KMS-11 (cell line): ENCODE data around the gene DLL3.
"Not testable (repeated sequence)": the region's sequence is repeated elsewhere in the genome, so short reads cannot be mapped to it uniquely, and the experiment has no call there.

Experiments
- H2AFZ ChIP-seq: fragments of 200-600 bp; sonication (generic); 2 replicates; pipeline ENCODE4 v1.6.1; 2016; ENCODE audit warnings: antibody characterized with exemption, mixed run types, low read depth
- H3K27ac ChIP-seq: fragments of 200-600 bp; sonication (generic); 2 replicates; pipeline ENCODE4 v1.6.1; 2016; ENCODE audit warnings: mild to moderate bottlenecking, mixed run types
- H3K27me3 ChIP-seq: fragments of 200-600 bp; sonication (generic); 2 replicates; pipeline ENCODE4 v1.6.1; 2017; ENCODE audit warnings: mild to moderate bottlenecking, low read depth, mixed run types, moderate library complexity; ENCODE audit not compliant: insufficient read depth
- H3K36me3 ChIP-seq: fragments of 200-600 bp; sonication (generic); 2 replicates; pipeline ENCODE4 v1.6.1; 2017; ENCODE audit warnings: mild to moderate bottlenecking, mixed run types; ENCODE audit not compliant: insufficient read depth
- H3K4me1 ChIP-seq: fragments of 200-600 bp; sonication (generic); 2 replicates; pipeline ENCODE4 v1.6.1; 2016; ENCODE audit warnings: mild to moderate bottlenecking, low read depth, mixed run types; ENCODE audit not compliant: poor library complexity, severe bottlenecking
- H3K4me2 ChIP-seq: fragments of 200-600 bp; sonication (generic); 2 replicates; pipeline ENCODE4 v1.7.0; 2016; ENCODE audit warnings: mild to moderate bottlenecking, mixed run types
- H3K4me3 ChIP-seq: fragments of 200-600 bp; sonication (generic); IDR thresholded peaks from 2 replicates; pipeline ENCODE4 v1.6.1; 2017; ENCODE audit warnings: low read depth, low read length, mixed read lengths; ENCODE audit not compliant: insufficient read depth
- H3K79me2 ChIP-seq: fragments of 200-600 bp; sonication (generic); 2 replicates; pipeline ENCODE4 v1.6.1; 2016; ENCODE audit warnings: low read depth, mixed run types; ENCODE audit not compliant: insufficient read depth
- H3K9ac ChIP-seq: fragments of 200-600 bp; sonication (generic); 2 replicates; pipeline ENCODE4 v1.6.1; 2016; ENCODE audit warnings: mild to moderate bottlenecking, mixed run types
- H4K20me1 ChIP-seq: fragments of 200-600 bp; sonication (generic); 2 replicates; pipeline ENCODE4 v1.6.1; 2016; ENCODE audit warnings: mild to moderate bottlenecking, mixed run types; ENCODE audit not compliant: insufficient read depth
- CTCF ChIP-seq: fragments of 200-600 bp; sonication (generic); conservative IDR thresholded peaks from 2 replicates; pipeline ENCODE4 v1.6.1; 2017; ENCODE audit warnings: low read depth, mild to moderate bottlenecking, antibody characterized with exemption, low read length, moderate library complexity, mixed read lengths

Gene DLL3

GRCh38 chr19:39474139-39474620, 24.6 kb upstream of the DLL3 start:
- no peaks in the 10 kb centered on the region for H3K36me3 ChIP-seq
- H2AFZ ChIP-seq, result no peak overlapping the region
- no peaks in the 10 kb centered on the region for H3K27me3 ChIP-seq
- H3K4me3 ChIP-seq, result no peak overlapping the region
- no peak overlapping the region for H3K27ac ChIP-seq
- TF ChIP-seq CTCF, result peak; percentile 90
- no peaks in the 10 kb centered on the region for H4K20me1 ChIP-seq
- no peak overlapping the region for H3K9ac ChIP-seq
- no peaks in the 10 kb centered on the region for H3K4me1 ChIP-seq
- no peak overlapping the region for H3K4me2 ChIP-seq
- no peaks in the 10 kb centered on the region for H3K79me2 ChIP-seq

- Histone ChIP-seq H4K20me1 (no peaks in the 10 kb centered on the region), H2AFZ (no peak overlapping the region), H3K9ac (no peak overlapping the region), H3K27ac (no peak overlapping the region), H3K4me1 (peaks cover 4% of the 10 kb centered on the region), H3K4me2 (no peak overlapping the region), H3K27me3 (no peaks in the 10 kb centered on the region), H3K79me2 (peaks cover under 1% of the 10 kb centered on the region; the same call in 1 of the 2 replicates), H3K36me3 (no peaks in the 10 kb centered on the region), H3K4me3 (no peak overlapping the region)
- TF ChIP-seq CTCF, result no peak
These were observed 23.0 kb upstream of the DLL3 start for GRCh38 chr19:39475748-39476147.

- not testable (repeated sequence) for H3K27me3 ChIP-seq, H3K9ac ChIP-seq, H4K20me1 ChIP-seq, H3K4me2 ChIP-seq, H3K4me3 ChIP-seq, H2AFZ ChIP-seq, H3K36me3 ChIP-seq, H3K27ac ChIP-seq
- Histone ChIP-seq H3K4me1 (peaks cover 13% of the 10 kb centered on the region), H3K79me2 (peaks cover 27% of the 10 kb centered on the region)
These were observed 19.4 kb upstream of the DLL3 start for GRCh38 chr19:39479319-39479801.

- H3K27ac ChIP-seq, result no peak overlapping the region; the same call in 1 of the 2 replicates
- H3K36me3 ChIP-seq, result peaks cover 10% of the 10 kb centered on the region; the same call in 1 of the 2 replicates
- H3K4me2 ChIP-seq, result peak overlapping the region; percentile 79
- H3K79me2 ChIP-seq, result peaks cover 30% of the 10 kb centered on the region
- H2AFZ ChIP-seq, result peak overlapping the region; percentile 86
- no peak overlapping the region for H3K4me3 ChIP-seq
- peaks cover 13% of the 10 kb centered on the region for H3K4me1 ChIP-seq
- no peaks in the 10 kb centered on the region for H3K27me3 ChIP-seq
- no peaks in the 10 kb centered on the region for H4K20me1 ChIP-seq
- TF ChIP-seq CTCF, result no peak
- peak overlapping the region; percentile 94; the same call in 1 of the 2 replicates for H3K9ac ChIP-seq
These were observed 18.8 kb upstream of the DLL3 start for GRCh38 chr19:39479916-39480315.
